GM21367 (cell line): Measurements from ENCODE around the gene ING4.

Experiments
- ATAC-seq: cut with Tn5 transposase; IDR thresholded peaks from one replicate; pipeline ENCODE4 v1.9.1; 2021; ENCODE audit not compliant: unreplicated experiment

The ING4 gene

GRCh38 chr12:6688543-6688998 is 25.7 kb upstream of the ING4 start:
- ATAC-seq, result peak; percentile 23

DNA sequence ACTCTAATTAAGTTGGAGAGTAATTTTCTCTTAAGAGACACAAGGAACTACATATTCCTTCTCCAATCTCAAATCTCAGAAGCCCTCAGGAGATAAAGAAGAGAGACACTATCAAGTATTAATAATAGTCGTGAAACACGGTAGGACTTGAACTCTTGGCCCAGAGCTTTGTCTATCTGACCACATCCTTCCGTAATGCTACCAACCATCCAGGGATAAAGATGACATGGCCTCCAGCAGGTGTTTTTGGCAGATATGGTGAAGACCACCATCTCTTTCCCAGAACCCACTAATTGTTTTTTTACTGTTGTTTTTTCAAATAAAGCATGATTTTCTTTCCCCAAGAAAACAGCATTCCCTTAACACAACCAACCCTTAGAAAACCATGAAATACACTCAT is 22.9 kb upstream of the ING4 start:
- ATAC-seq, result no peak

DNA sequence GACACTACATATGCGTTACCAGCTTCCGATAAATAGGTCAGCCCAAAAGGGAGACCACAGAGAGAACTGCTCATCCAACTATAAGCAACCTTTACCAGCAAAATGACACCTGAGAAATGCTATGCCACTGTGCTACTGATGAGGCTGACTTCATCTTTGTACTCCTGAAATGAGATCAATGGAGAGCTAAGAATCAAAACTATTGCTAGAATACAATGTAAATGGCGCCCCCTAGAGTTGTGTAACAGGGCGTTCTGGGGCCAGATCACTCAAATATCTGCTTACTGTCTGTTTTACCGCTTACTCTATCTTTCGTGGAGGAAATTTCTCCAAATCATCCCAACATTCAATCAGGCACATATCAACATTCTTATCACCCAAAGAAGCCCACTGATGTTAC is 21.7 kb upstream of the ING4 start:
- ATAC-seq, result no peak

- no peak for ATAC-seq
Measured at GRCh38 chr12:6676962-6677361, 14.0 kb upstream of the ING4 start.

DNA sequence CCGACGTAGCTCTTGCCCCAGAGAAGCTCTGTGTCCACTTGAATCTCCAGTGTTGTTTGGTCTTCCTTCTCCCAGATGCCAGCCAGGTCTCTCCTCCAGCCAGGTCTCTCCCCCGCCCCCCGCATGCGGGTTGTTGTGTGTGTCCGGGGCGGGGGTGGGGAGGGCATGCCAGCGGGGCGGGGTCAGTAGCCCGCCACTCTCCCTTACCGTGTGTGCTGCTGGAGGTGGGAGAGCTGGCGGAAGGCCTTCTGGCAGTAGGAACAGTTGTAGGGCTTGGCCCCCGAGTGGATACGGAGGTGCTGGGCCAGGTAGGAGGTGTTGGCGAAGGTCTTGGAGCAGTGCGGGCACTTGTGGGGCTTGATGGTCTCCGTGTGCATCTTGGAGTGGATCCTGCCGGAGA is 9.2 kb upstream of the ING4 start:
- no peak for ATAC-seq

GRCh38 chr12:6667559-6668210 is 4.8 kb upstream of the ING4 start:
- ATAC-seq, result no peak

DNA sequence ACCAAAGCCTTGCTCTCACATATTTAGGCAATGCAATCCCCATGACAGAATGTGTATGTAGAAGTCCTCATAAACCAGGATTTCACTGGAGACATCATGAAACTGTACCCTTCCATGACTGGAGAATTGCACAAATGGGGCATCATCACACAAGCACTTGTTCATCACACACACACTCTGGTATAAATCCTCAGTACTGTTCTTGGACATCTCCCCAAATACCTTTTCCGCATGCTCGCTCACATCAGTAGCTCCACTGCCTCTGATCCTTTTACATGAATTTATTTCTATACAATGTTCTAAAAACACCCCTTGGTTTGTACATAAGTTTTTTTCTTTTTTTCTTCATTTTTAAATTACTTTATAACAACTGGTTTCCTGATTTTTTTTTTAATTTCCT is 3.3 kb upstream of the ING4 start:
- no peak for ATAC-seq

DNA sequence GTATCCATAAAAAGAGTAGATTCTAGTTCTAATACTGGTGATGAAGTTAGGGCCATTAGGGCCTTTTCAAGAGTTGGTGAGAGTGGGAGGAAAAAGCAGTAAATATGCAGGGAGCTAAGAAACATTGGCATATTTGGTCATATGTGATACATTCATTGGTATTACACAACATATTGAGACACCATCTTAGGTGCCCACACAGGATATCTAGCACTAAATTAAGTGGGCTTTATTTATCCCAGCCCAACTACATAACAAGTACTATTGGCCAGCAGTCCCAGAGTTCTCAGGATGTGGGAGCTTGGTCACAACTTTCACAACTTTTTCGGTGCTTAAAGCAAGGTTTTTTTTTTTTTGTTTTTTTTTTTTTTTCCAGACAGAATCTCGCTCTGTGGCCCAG is 2.0 kb upstream of the ING4 start:
- no peak for ATAC-seq

DNA sequence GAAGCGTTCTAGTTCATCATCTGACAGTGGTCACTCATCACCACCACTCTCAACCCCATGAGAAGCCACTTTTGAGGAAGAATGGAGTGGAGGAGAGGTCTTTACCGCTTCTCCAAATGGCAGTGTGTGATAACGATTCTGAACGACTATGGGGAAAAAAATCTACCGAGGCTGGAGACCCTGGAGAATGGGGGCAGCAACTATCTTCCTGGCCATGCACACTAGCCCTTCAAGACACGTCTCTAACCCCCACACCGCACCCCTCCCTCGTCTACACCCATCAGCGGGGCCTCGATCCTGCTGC is 365 bp downstream of the ING4 start:
- ATAC-seq, result peak; percentile 2

- ATAC-seq, result no peak
Measured at GRCh38 chr12:6653987-6654386, 8.9 kb downstream of the ING4 start.

- no peak for ATAC-seq
Measured at GRCh38 chr12:6653342-6653741, 9.6 kb downstream of the ING4 start.

- ATAC-seq, result no peak
Measured at GRCh38 chr12:6652391-6652790, 10.5 kb downstream of the ING4 start.

DNA sequence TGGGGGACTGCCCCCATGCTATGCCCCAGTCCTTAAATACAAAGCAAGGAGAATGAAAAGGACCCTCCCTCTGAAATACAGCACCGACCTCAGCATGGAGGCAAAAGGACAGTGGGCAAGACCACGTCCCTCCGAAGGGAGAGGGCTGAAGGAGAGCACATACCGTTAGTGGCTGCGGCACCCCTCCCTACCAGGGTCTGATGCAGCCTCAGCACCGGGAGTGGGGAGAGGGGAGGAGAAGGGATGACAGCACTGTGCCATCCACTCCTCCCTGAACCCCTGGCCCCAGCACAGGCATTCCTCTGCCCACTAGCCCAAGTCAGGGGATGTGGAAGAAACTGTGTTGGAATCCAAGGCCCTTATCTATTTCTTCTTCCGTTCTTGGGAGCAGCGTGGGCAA is 12.1 kb downstream of the ING4 start:
- ATAC-seq, result no peak

- no peak for ATAC-seq
Measured at GRCh38 chr12:6647083-6647604, 15.8 kb downstream of the ING4 start, which contains the start of gene ACRBP. Gene ACRBP (minus strand): TSS chr12:6647432. CDS start chr12:6647366, 66 bp downstream.

GRCh38 chr12:6646276-6647082 is 16.4 kb downstream of the ING4 start:
- no peak for ATAC-seq

DNA sequence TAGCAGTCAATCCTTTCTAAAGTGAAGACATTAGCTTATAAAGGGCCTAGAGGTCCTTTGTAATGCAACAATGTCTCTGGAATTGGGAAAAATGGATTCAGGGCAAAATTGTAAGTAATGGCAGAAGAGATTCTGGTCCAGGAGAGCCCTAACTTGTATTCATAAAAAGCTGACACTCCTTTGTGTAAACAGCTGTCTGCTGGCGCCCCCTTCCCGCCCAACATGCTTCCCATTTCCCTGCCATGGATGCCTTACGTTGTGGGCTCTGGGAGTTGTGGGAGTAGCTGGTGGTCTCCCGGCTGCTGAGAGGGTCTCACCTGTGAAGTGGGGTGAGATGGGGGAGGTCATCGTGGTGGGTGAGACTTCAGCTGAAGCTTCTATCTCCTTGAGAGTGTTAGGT is 18.0 kb downstream of the ING4 start:
- no peak for ATAC-seq

- ATAC-seq, result no peak
Measured at GRCh38 chr12:6644257-6644596, 18.7 kb downstream of the ING4 start.

- no peak for ATAC-seq
Measured at GRCh38 chr12:6643569-6644256, 19.2 kb downstream of the ING4 start.

- ATAC-seq, result no peak
Measured at GRCh38 chr12:6641131-6641530, 21.8 kb downstream of the ING4 start.

- ATAC-seq, result no peak
Measured at GRCh38 chr12:6640497-6640896, 22.4 kb downstream of the ING4 start.

- no peak for ATAC-seq
Measured at GRCh38 chr12:6639151-6639801, 23.6 kb downstream of the ING4 start.
